Measurements from ENCODE around the gene RWDD4. TPM values are rescaled to one million over a fixed set of nuclear protein-coding genes. Genes with fewer than 3 reads are reported as not detected.
A peak's percentile ranks its signal among the peaks of the same experiment; 100 is the strongest.
"Not testable (repeated sequence)": the region's sequence is repeated elsewhere in the genome, so short reads cannot be mapped to it uniquely, and the experiment has no call there.

RWDD4 gene
- total RNA-seq, 6 experiments from 2014 or later: 8.4 to 10.4 (median 8.5) TPM

DNA sequence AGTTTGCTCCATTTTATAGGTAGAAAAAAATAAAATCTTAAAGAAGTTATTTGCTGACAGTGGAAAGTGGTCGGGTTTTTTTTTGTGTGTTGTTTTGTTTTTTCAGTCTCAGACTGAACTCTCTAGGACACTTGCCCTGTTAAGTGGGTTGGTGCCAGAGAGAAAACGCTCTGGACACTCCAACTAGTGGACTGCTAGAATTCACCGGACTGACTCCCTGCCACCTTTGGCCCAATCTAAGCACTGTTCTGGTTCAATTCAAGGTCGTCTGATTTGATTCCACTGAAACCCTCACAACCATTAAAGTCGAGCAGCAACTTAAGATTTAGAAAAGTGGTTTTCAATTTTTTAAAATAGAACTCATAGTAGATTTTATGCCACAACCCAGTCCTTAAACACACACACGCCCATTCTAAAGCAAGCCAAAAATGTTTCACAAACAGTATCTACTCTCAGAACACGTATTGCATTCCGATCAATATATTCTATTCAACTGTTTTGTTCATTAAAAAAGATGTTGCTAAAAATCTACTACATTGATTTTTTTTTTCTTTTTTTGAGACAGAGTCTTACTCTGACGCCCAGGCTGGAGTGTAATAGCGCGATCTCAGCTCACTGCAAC lies 27.3 kb downstream of the RWDD4 start:
- intact Hi-C loops (cut with DNase I): no loop called here
- Histone ChIP-seq H3K4me3 (peak overlapping the region in 1 of 3 donors; percentile 26), H3K4me1 (peaks cover 0 to 16% (median 3%) of the 10 kb centered on the region in 4 donors), H3K36me3 (no peaks in the 10 kb centered on the region), H3K27me3 (no peaks in the 10 kb centered on the region), H3K27ac (peak overlapping the region in 2 of 3 donors; percentile 72 to 78), H3K9me3 (no peaks in the 10 kb centered on the region)
- peak; percentile 92 to 96 (median 96) for ATAC-seq
- DNase-seq: peak in 2 of 3 donors; percentile 65 to 81
- TF ChIP-seq, protein P1, sequence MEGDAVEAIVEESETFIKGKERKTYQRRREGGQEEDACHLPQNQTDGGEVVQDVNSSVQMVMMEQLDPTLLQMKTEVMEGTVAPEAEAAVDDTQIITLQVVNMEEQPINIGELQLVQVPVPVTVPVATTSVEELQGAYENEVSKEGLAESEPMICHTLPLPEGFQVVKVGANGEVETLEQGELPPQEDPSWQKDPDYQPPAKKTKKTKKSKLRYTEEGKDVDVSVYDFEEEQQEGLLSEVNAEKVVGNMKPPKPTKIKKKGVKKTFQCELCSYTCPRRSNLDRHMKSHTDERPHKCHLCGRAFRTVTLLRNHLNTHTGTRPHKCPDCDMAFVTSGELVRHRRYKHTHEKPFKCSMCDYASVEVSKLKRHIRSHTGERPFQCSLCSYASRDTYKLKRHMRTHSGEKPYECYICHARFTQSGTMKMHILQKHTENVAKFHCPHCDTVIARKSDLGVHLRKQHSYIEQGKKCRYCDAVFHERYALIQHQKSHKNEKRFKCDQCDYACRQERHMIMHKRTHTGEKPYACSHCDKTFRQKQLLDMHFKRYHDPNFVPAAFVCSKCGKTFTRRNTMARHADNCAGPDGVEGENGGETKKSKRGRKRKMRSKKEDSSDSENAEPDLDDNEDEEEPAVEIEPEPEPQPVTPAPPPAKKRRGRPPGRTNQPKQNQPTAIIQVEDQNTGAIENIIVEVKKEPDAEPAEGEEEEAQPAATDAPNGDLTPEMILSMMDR (IDR thresholded peaks at IDR 0.05): no peak
- no peak for TF ChIP-seq POLR2A (IDR thresholded peaks at IDR 0.05)
- 41% methylated on average over 11 of the region's 11 CpGs for WGBS (ENCODE audit: insufficient coverage, low coverage, low lambda C conversion rate, missing lambda C conversion rate)

DNA sequence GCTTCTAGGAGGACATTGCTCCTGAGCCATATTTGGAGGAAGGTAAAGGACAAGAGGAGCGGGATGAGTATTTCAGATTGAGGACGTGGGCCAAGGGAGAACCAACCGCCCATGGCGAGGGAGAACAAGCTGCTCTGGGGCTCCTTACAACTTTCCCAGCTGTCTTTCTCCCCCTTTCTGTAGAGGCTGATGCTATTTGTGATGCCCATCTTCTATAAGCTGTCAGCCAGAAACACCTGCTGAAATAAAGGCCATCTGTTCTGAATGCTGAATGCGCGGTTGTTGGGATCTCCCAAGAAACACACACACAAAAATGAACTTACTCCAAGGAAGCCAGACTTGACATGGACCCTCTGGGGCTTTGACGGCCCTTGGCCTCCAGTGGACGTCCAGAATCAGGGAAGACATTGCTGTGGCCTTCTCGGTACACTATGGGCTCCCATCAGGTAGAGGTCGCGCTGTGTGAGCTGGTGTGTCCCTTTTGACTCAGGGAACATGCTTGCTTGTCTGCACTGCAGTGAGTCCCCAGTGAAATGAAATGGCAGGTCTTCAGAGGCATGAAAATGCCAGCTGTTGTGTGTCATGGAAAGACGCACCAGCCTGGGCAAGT lies 30.9 kb downstream of the RWDD4 start:
- Histone ChIP-seq H3K9me3 (no peaks in the 10 kb centered on the region), H3K36me3 (no peaks in the 10 kb centered on the region), H3K27me3 (no peaks in the 10 kb centered on the region), H3K4me1 (peaks cover 0 to 16% (median 0%) of the 10 kb centered on the region in 4 donors), H3K27ac (no peak overlapping the region), H3K4me3 (no peak overlapping the region)
- intact Hi-C loops (cut with DNase I): no loop called here
- DNase-seq (no peak), ATAC-seq (no peak)
- TF ChIP-seq, protein P1 (IDR thresholded peaks at IDR 0.05): no peak
- TF ChIP-seq POLR2A (IDR thresholded peaks at IDR 0.05): no peak
- WGBS (ENCODE audit: insufficient coverage, low coverage, low lambda C conversion rate, missing lambda C conversion rate): 90% methylated on average over 6 of the region's 12 CpGs

DNA sequence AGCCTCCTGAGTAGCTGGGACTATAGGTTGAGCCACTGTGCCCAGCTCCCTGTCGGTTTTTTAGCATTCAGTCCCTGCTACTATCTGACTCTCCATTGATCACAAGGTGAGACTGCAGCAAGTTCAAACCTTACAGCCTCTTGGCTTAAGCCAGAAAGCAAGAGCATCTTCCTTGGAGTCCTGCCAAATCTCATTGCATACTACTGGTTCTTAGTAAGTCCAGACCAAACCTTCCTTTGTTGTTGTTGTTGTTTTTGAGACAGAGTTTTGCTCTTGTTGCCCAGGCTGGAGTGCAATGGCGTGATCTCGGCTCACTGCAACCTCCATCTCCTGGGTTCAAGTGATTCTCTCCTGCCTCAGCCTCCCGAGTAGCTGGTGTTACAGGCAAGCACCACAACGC lies 31.7 kb downstream of the RWDD4 start:
- DNase-seq; H3K27ac ChIP-seq; H3K27me3 ChIP-seq; H3K4me3 ChIP-seq; ATAC-seq; intact Hi-C loops (cut with DNase I); H3K9me3 ChIP-seq; H3K36me3 ChIP-seq: not testable (repeated sequence)
- peaks cover 0 to 10% (median 0%) of the 10 kb centered on the region in 4 donors for H3K4me1 ChIP-seq
- 100% methylated on average over 3 of the region's 5 CpGs for WGBS (ENCODE audit: insufficient coverage, low coverage, low lambda C conversion rate, missing lambda C conversion rate)

DNA sequence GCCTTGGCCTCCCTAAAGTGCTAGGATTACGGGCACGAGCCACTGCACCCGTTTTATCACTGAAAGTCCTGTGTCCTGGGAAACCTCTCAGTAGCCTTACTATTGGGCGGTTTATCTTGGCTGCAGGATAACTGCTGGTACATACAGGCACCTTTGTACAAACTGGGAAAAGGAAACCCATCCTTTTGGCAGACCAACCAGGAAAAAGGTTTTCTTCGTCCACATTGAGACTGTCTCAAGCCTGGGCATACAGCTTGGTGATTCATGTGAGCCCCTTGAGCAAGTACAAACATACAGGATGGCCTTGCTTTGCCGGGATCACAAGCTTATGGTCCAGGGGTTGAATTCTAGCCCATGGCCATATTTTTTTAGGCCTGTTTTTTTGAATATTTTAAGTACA lies 32.8 kb downstream of the RWDD4 start:
- ATAC-seq (no peak), DNase-seq (no peak)
- 73% methylated on average over 3 of the region's 6 CpGs for WGBS (ENCODE audit: insufficient coverage, low coverage, low lambda C conversion rate, missing lambda C conversion rate)
- Histone ChIP-seq H3K9me3 (no peaks in the 10 kb centered on the region), H3K36me3 (no peaks in the 10 kb centered on the region), H3K4me3 (no peak overlapping the region), H3K27ac (no peak overlapping the region), H3K4me1 (peaks cover 0 to 13% (median 0%) of the 10 kb centered on the region in 4 donors), H3K27me3 (no peaks in the 10 kb centered on the region)
- TF ChIP-seq POLR2A (IDR thresholded peaks at IDR 0.05): no peak
- TF ChIP-seq, protein P1 (IDR thresholded peaks at IDR 0.05): no peak
- intact Hi-C loops (cut with DNase I): no loop called here

DNA sequence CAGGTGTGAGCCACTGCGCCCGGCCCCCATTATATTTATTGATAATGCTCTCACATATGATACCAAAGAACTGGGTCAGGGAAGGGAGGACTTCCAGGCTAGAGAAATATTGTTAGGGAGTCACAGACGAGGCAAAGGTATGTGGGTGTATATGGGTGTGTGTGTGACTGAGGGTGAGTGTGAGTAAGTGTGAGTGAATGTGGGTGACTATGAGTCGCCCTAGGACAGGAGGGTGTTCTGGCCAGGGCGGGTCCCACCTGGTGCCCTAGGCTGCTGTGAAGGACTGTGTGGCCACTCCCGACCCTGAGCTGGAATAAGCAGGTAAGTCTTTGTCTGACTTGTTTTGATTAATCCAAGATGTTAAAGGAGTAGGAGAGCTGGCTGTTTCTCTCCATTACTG lies 34.4 kb downstream of the RWDD4 start:
- no peaks in the 10 kb centered on the region for H3K27me3 ChIP-seq
- 77% methylated on average over 6 of the region's 6 CpGs for WGBS (ENCODE audit: insufficient coverage, low coverage, low lambda C conversion rate, missing lambda C conversion rate)
- no peaks in the 10 kb centered on the region for H3K36me3 ChIP-seq
- H3K27ac ChIP-seq: no peak overlapping the region
- peaks cover 0 to 28% (median 0%) of the 10 kb centered on the region in 4 donors for H3K4me1 ChIP-seq
- intact Hi-C loops (cut with DNase I): no loop called here
- DNase-seq (no peak), ATAC-seq (no peak)
- TF ChIP-seq, protein P1 (IDR thresholded peaks at IDR 0.05): no peak
- no peak for TF ChIP-seq POLR2A (IDR thresholded peaks at IDR 0.05)
- no peak overlapping the region for H3K4me3 ChIP-seq
- H3K9me3 ChIP-seq: no peaks in the 10 kb centered on the region
